ENCODE results near the gene LMOD3. TPM values are rescaled to one million over a fixed set of nuclear protein-coding genes. Genes with fewer than 3 reads are reported as not detected.

The LMOD3 gene
- total and polyA plus RNA-seq, 2 of the 4 experiments (the other 2 are of a cell fraction) = not detected

- intact Hi-C loops (cut with micrococcal nuclease) = no loop called here
Observed at GRCh38 chr3:69172058-69172457, 49.7 kb upstream of the LMOD3 start.

More at GRCh38 chr3:69172058-69172457, 49.7 kb upstream of the LMOD3 start:
- ChIA-PET CTCF (interaction anchor here (1.4 to 3.3 kb wide), 2 partner anchors 11 to 134 kb away, joined by 5 to 16 read pairs; no protein-coding TSS in a partner anchor), POLR2A (ENCODE audit: unreplicated experiment) (interaction anchor here (0.6 kb wide), 1 partner anchor 56 kb away, joined by 6 read pairs; no protein-coding TSS in a partner anchor)
- H4K20me1 ChIP-seq (ENCODE audit: insufficient read depth, low read length) = no peaks in the 10 kb centered on the region
- no peak overlapping the region for H4K5ac ChIP-seq (ENCODE audit: low read depth, low read length)
- H3K4ac ChIP-seq (ENCODE audit: low read depth, low read length) = no peak overlapping the region
- no peak for TF ChIP-seq SMC3 (IDR thresholded peaks at IDR 0.05; ENCODE audit: low read depth, low read length)
- no peak for TF ChIP-seq RFX5 (IDR thresholded peaks at IDR 0.05; ENCODE audit: low read depth, low read length)
- TF ChIP-seq MXI1 (IDR thresholded peaks at IDR 0.05; ENCODE audit: borderline replicate concordance, low read depth, low read length) = no peak
- no peak for TF ChIP-seq MAFK (IDR thresholded peaks at IDR 0.05; ENCODE audit: low read depth, low read length)
- TF ChIP-seq POLR2A (IDR thresholded peaks at IDR 0.05; ENCODE audit: low read depth, low read length) = no peak
- TF ChIP-seq ELK1 (IDR thresholded peaks at IDR 0.05; ENCODE audit: borderline replicate concordance, low read depth, low read length) = no peak
- no peak for TF ChIP-seq MAZ (IDR thresholded peaks at IDR 0.05; ENCODE audit: borderline replicate concordance, low read depth, low read length)
- no peak for TF ChIP-seq USF2 (IDR thresholded peaks at IDR 0.05; ENCODE audit: low read depth, low read length)
- no peak for TF ChIP-seq CEBPB (IDR thresholded peaks at IDR 0.05; ENCODE audit: low read depth, low read length)
- TF ChIP-seq BHLHE40 (IDR thresholded peaks at IDR 0.05; ENCODE audit: low read depth, low read length) = no peak
- TF ChIP-seq FOS (IDR thresholded peaks at IDR 0.05; ENCODE audit: low read depth, low read length) = no peak
- no peak for TF ChIP-seq RAD21 (IDR thresholded peaks at IDR 0.05; ENCODE audit: low read length)
- no peak for TF ChIP-seq NFE2L2 (IDR thresholded peaks at IDR 0.05; ENCODE audit: low read depth, low read length)
- no peak for TF ChIP-seq RCOR1 (IDR thresholded peaks at IDR 0.05; ENCODE audit: insufficient replicate concordance, low read length)
- no peak for TF ChIP-seq CTCF (conservative IDR thresholded peaks at IDR 0.05; ENCODE audit: low read depth, low read length)
- TF ChIP-seq CHD1 (IDR thresholded peaks at IDR 0.05; ENCODE audit: low read depth, low read length) = no peak
- ATAC-seq (ENCODE audit: low read depth) (no peak), DNase-seq (no peak)
- H3K9me1 ChIP-seq (ENCODE audit: insufficient read depth, low read length) = no peaks in the 10 kb centered on the region
- dilution Hi-C loops (cut with HindIII; ENCODE audit: low sequenced_read_pairs, unreplicated experiment) (no loop called here), in situ Hi-C loops (cut with MboI; ENCODE audit: low sequenced_read_pairs) (loop anchor here (25.0 kb wide), 1 partner anchor 790 kb away; no protein-coding TSS in a partner anchor)
- H3K18ac ChIP-seq (ENCODE audit: low read depth, low read length) = no peak overlapping the region
- H3K4me3 ChIP-seq (ENCODE audit: insufficient read depth, low read depth, low read length) = no peak overlapping the region
- no peak overlapping the region for H3K23ac ChIP-seq (ENCODE audit: low read depth, low read length)
- no peak overlapping the region for H2AK9ac ChIP-seq (replicated peaks; ENCODE audit: low read depth, low read length, poor library complexity)
- no peaks in the 10 kb centered on the region for H3K79me1 ChIP-seq (ENCODE audit: low read depth in 1 of 2, low read length in 2 of 2)
- no peak overlapping the region for H2BK20ac ChIP-seq (ENCODE audit: low read depth, low read length)
- no peak overlapping the region for H2BK15ac ChIP-seq (ENCODE audit: low read depth, low read length)
- H2AK5ac ChIP-seq (ENCODE audit: low read depth, low read length) = no peak overlapping the region
- no peak overlapping the region for H4K91ac ChIP-seq (ENCODE audit: insufficient read depth, low read depth, low read length)
- no peaks in the 10 kb centered on the region for H3K4me1 ChIP-seq (ENCODE audit: control insufficient read depth, insufficient read depth, low read length)
- H3K9me3 ChIP-seq (ENCODE audit: control insufficient read depth, insufficient read depth, low read length) = no peaks in the 10 kb centered on the region
- H3K27me3 ChIP-seq (ENCODE audit: control insufficient read depth, insufficient read depth, low read length) = peaks cover 6% of the 10 kb centered on the region
- H3K27ac ChIP-seq (ENCODE audit: insufficient read depth, low read length) = no peak overlapping the region
- H3K9ac ChIP-seq (ENCODE audit: low read depth, low read length) = no peak overlapping the region
- H4K8ac ChIP-seq (ENCODE audit: low read depth in 2 of 2, low read length in 2 of 2) = no peak overlapping the region
- WGBS, 2 experiments (ENCODE audit: extremely low coverage in 2 of 2, insufficient read length in 1 of 2) = no CpG with 5 or more reads among the region's 1 CpG
- no peak overlapping the region for H3K14ac ChIP-seq (replicated peaks; ENCODE audit: low read depth, low read length)
- no peaks in the 10 kb centered on the region for H3K36me3 ChIP-seq (ENCODE audit: control insufficient read depth, insufficient read depth, low read length)
- H2AFZ ChIP-seq (replicated peaks; ENCODE audit: low read length, poor library complexity) = no peak overlapping the region
- H3K4me2 ChIP-seq (ENCODE audit: low read depth, low read length) = no peak overlapping the region
- H3K56ac ChIP-seq (ENCODE audit: extremely low read depth, insufficient read depth, low read length) = no peak overlapping the region
- no peak overlapping the region for H2BK5ac ChIP-seq (ENCODE audit: low read depth, low read length, poor library complexity, severe bottlenecking)
- BruUV-seq (replicated peaks) = no TSS peak
- no peak overlapping the region for H2BK120ac ChIP-seq (ENCODE audit: low read depth, low read length)
